ENCODE results near the gene NECTIN1.

NECTIN1 gene

GRCh38 chr11:119666463-119667131 is 62.4 kb downstream of the NECTIN1 start:
- H3K36me3 ChIP-seq (replicated peaks) = no peaks in the 10 kb centered on the region
- in situ Hi-C loops (cut with HindIII; ENCODE audit: low pct_ligation_motif_present, low sequenced_read_pairs) = no loop called here
- peak; percentile 93 for TF ChIP-seq CTCF (IDR thresholded peaks at IDR 0.05; ENCODE audit: low read depth, low read length, missing control alignments)
- no peaks in the 10 kb centered on the region for H3K27me3 ChIP-seq (replicated peaks)
- no peak overlapping the region for H3K4me3 ChIP-seq (ENCODE audit: low read depth, low read length)
- peak; percentile 35 for DNase-seq
- H3K27ac ChIP-seq = no peak overlapping the region

GRCh38 chr11:119666061-119666460 is 62.9 kb downstream of the NECTIN1 start:
- no peak for TF ChIP-seq CTCF (IDR thresholded peaks at IDR 0.05; ENCODE audit: low read depth, low read length, missing control alignments)
- H3K27me3 ChIP-seq (replicated peaks) = no peaks in the 10 kb centered on the region
- in situ Hi-C loops (cut with HindIII; ENCODE audit: low pct_ligation_motif_present, low sequenced_read_pairs) = no loop called here
- no peak overlapping the region for H3K4me3 ChIP-seq (ENCODE audit: low read depth, low read length)
- no peaks in the 10 kb centered on the region for H3K36me3 ChIP-seq (replicated peaks)
- H3K27ac ChIP-seq = no peak overlapping the region
- DNase-seq = no peak

GRCh38 chr11:119664701-119665420 is 64.1 kb downstream of the NECTIN1 start:
- no peak for TF ChIP-seq CTCF (IDR thresholded peaks at IDR 0.05; ENCODE audit: low read depth, low read length, missing control alignments)
- Histone ChIP-seq H3K27ac (no peak overlapping the region), H3K27me3 (replicated peaks) (no peaks in the 10 kb centered on the region), H3K4me3 (ENCODE audit: low read depth, low read length) (no peak overlapping the region), H3K36me3 (replicated peaks) (no peaks in the 10 kb centered on the region)
- in situ Hi-C loops (cut with HindIII; ENCODE audit: low pct_ligation_motif_present, low sequenced_read_pairs) = no loop called here
- no peak for DNase-seq

- no peak overlapping the region for H3K27ac ChIP-seq
- DNase-seq = no peak
- in situ Hi-C loops (cut with HindIII; ENCODE audit: low pct_ligation_motif_present, low sequenced_read_pairs) = no loop called here
Measured at GRCh38 chr11:119664063-119664572, 64.9 kb downstream of the NECTIN1 start.

GRCh38 chr11:119663279-119663678 is 65.7 kb downstream of the NECTIN1 start:
- Histone ChIP-seq H3K27me3 (replicated peaks) (no peaks in the 10 kb centered on the region), H3K27ac (no peak overlapping the region), H3K4me3 (ENCODE audit: low read depth, low read length) (no peak overlapping the region), H3K36me3 (replicated peaks) (no peaks in the 10 kb centered on the region)
- TF ChIP-seq CTCF (IDR thresholded peaks at IDR 0.05; ENCODE audit: low read depth, low read length, missing control alignments) = no peak
- in situ Hi-C loops (cut with HindIII; ENCODE audit: low pct_ligation_motif_present, low sequenced_read_pairs) = no loop called here
- DNase-seq = no peak

More at GRCh38 chr11:119664063-119664572, 64.9 kb downstream of the NECTIN1 start:
- no peaks in the 10 kb centered on the region for H3K27me3 ChIP-seq (replicated peaks)
- TF ChIP-seq CTCF (IDR thresholded peaks at IDR 0.05; ENCODE audit: low read depth, low read length, missing control alignments) = no peak
- no peak overlapping the region for H3K4me3 ChIP-seq (ENCODE audit: low read depth, low read length)
- H3K36me3 ChIP-seq (replicated peaks) = no peaks in the 10 kb centered on the region

Data from brain microvascular endothelial cell (primary cell).